Body of pancreas (tissue), 4 donors: ENCODE measurements around the gene ZCCHC3. TPM values are rescaled to one million over a fixed set of nuclear protein-coding genes. Genes with fewer than 3 reads are reported as not detected.
A peak's percentile ranks its signal among the peaks of the same experiment; 100 is the strongest.

Experiments
- ATAC-seq: fragments of 150-250 bp; one replicate; pipeline ENCODE4 v1.9.1; 2016
- DNase-seq, 4 donors: peaks; one replicate each; pipeline ENCODE4 v3.0.0-alpha.2; 2019
- H3K27ac ChIP-seq, 4 donors: fragments of 200-600 bp; sonication (generic); 1 replicate in 3 of 4; 2 replicates in 1 of 4; pipeline versions ENCODE4 v1.5.1 to v1.6.1; 2016 to 2019; ENCODE audit warnings: mild to moderate bottlenecking in 1 of 4, mixed read lengths in 1 of 4, moderate library complexity in 1 of 4
- H3K27me3 ChIP-seq, 2 donors: fragments of 200-600 bp; sonication (generic); one replicate each; pipeline ENCODE4 v1.6.0; 2016; ENCODE audit warnings: mild to moderate bottlenecking in 1 of 2
- H3K36me3 ChIP-seq, 2 donors: fragments of 200-600 bp; sonication (generic); replicated peaks in 1 of 2; 2 replicates each; pipeline ENCODE4 v1.5.1; 2016; ENCODE audit warnings: low read depth in 2 of 2; ENCODE audit not compliant: insufficient read depth in 1 of 2
- H3K4me1 ChIP-seq: fragments of 200-600 bp; sonication (generic); one replicate; pipeline ENCODE4 v1.6.0; 2016
- H3K4me3 ChIP-seq, 2 donors: fragments of 200-600 bp; sonication (generic); 1 replicate in 1 of 2; 2 replicates in 1 of 2; pipeline ENCODE4 v1.5.1; 2016 to 2019
- H3K9me3 ChIP-seq, 3 donors: fragments of 200-600 bp; sonication (generic); 1 replicate in 2 of 3; 2 replicates in 1 of 3; pipeline ENCODE4 v1.5.1; 2016
- CTCF ChIP-seq, 7 experiments: fragments of 450-650 bp in 4 of 7; fragments of 200-600 bp in 3 of 7; sonication (generic) in 3 of 7; IDR thresholded peaks; one replicate each; pipeline ENCODE4 v1.5.1; 2016 to 2019; ENCODE audit warnings: antibody characterized with exemption in 7 of 7
- POLR2A ChIP-seq, 3 donors: fragments of 450-650 bp; IDR thresholded peaks; one replicate each; pipeline ENCODE4 v1.6.1; 2016; ENCODE audit warnings: antibody characterized with exemption in 3 of 3, mild to moderate bottlenecking in 2 of 3
- WGBS, 2 donors: methylation state at CpG; one replicate each; pipeline ENCODE4 v1.1.5; 2017; 5-methylcytosine and 5-hydroxymethylcytosine counted together
- intact Hi-C: fragments of 100-400 bp; cut with DNase I; formaldehyde crosslinking; loops from one replicate; pipeline ENCODE4 v1.15.1; 2023
- total RNA-seq, 2 donors: library from RNA; depleted of rRNA; stranded (reverse); fragments of >200 nt; gene quantifications; one replicate each; pipeline ENCODE4 v1.1.0, GENCODE V29; 2016

Gene ZCCHC3
- total RNA-seq, 2 donors from 2014 or later = 12.2 to 16.5 TPM

GRCh38 chr20:325045-325888 lies 27.9 kb downstream of the ZCCHC3 start, which contains the start of gene SOX12:
Gene SOX12 (plus strand): TSS chr20:325552. CDS start chr20:325925, 373 bp downstream.
- peak; percentile 96 to 98 (median 98) for DNase-seq
- Histone ChIP-seq H3K27ac (peak within 1 kb of the TSS; percentile 87 to 95 (median 92)), H3K9me3 (no peaks in the 10 kb centered on the region), H3K4me3 (peak within 1 kb of the TSS; percentile 24 to 55), H3K36me3 (no peaks in the 10 kb centered on the region), H3K27me3 (no peaks in the 10 kb centered on the region), H3K4me1 (peaks cover 39% of the 10 kb centered on the region)
- TF ChIP-seq CTCF (IDR thresholded peaks at IDR 0.05) = peak in 1 of 7 experiments; percentile 1
- TF ChIP-seq POLR2A (IDR thresholded peaks at IDR 0.05) = peak; percentile 45 to 81 (median 81)
- intact Hi-C loops = no loop called here
- peak; percentile 85 for ATAC-seq
- 0% methylated on average over 7 to 106 of the region's 106 CpGs for WGBS, 2 donors

GRCh38 chr20:325889-326644 lies 28.7 kb downstream of the ZCCHC3 start:
- DNase-seq = peak; percentile 62 to 73 (median 68)
- H3K36me3 ChIP-seq = no peaks in the 10 kb centered on the region
- TF ChIP-seq POLR2A (IDR thresholded peaks at IDR 0.05) (no peak), CTCF (IDR thresholded peaks at IDR 0.05) (no peak)
- intact Hi-C loops = no loop called here
- no peaks in the 10 kb centered on the region for H3K27me3 ChIP-seq
- peak overlapping the region; percentile 84 to 95 (median 92) for H3K27ac ChIP-seq
- H3K9me3 ChIP-seq = no peaks in the 10 kb centered on the region
- peaks cover 39% of the 10 kb centered on the region for H3K4me1 ChIP-seq
- peak overlapping the region; percentile 6 to 55 for H3K4me3 ChIP-seq
- 0% methylated on average over 1 to 103 of the region's 103 CpGs for WGBS, 2 donors
- peak; percentile 3 for ATAC-seq

GRCh38 chr20:326645-327185 lies 29.3 kb downstream of the ZCCHC3 start:
- peaks cover 39% of the 10 kb centered on the region for H3K4me1 ChIP-seq
- intact Hi-C loops = no loop called here
- no peaks in the 10 kb centered on the region for H3K27me3 ChIP-seq
- 0% methylated on average over 2 to 38 of the region's 38 CpGs for WGBS, 2 donors
- TF ChIP-seq CTCF (IDR thresholded peaks at IDR 0.05) = no peak
- TF ChIP-seq POLR2A (IDR thresholded peaks at IDR 0.05) = no peak
- H3K4me3 ChIP-seq = peak overlapping the region; percentile 6 to 55
- ATAC-seq (no peak), DNase-seq (peak in 3 of 4 donors; percentile 18 to 37 (median 31))
- no peaks in the 10 kb centered on the region for H3K36me3 ChIP-seq
- peak overlapping the region; percentile 84 to 95 (median 92) for H3K27ac ChIP-seq
- H3K9me3 ChIP-seq = no peaks in the 10 kb centered on the region

- 6 to 16% methylated on average over 17 to 45 of the region's 47 CpGs for WGBS, 2 donors
- intact Hi-C loops = no loop called here
- Histone ChIP-seq H3K9me3 (no peaks in the 10 kb centered on the region), H3K4me1 (peaks cover 39% of the 10 kb centered on the region), H3K4me3 (peak overlapping the region; percentile 6 to 55), H3K36me3 (no peaks in the 10 kb centered on the region), H3K27me3 (no peaks in the 10 kb centered on the region), H3K27ac (peak overlapping the region; percentile 84 to 95 (median 92))
- DNase-seq (peak; percentile 75 to 85 (median 84)), ATAC-seq (peak; percentile 15)
- TF ChIP-seq CTCF (IDR thresholded peaks at IDR 0.05) (no peak), POLR2A (IDR thresholded peaks at IDR 0.05) (peak in 2 of 3 donors; percentile 41 to 52)
These were observed 30.0 kb downstream of the ZCCHC3 start for GRCh38 chr20:327186-328026.
